ENCODE data around the gene RASAL3. TPM values are rescaled to one million over a fixed set of nuclear protein-coding genes. Genes with fewer than 3 reads are reported as not detected.

Gene RASAL3
- total and polyA plus RNA-seq, 4 donors = 0.76 to 1.5 (median 1.1) TPM

DNA sequence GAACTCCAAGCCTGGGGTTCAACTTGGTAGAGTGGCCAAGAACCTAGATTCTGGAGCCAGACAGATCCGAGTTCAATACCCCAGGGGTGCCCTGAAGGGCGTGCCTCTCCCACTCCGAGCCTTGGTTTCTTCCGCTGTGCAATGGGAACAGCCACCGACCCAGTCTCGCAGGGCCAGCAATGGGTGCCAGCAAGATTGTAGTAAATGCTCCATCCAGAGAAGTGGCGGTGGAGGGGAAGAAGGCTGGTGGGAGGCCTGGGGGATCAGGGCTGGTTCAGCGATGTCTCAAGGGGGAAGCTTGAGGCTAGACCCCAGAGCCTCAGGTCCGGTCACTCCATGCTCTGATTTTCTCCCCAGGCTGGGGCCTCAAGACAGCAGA is 19.1 kb downstream of the RASAL3 start:
- 93% methylated on average over 9 of the region's 9 CpGs for WGBS
- DNase-seq (ENCODE audit: low spot score) = no peak
- Histone ChIP-seq H3K36me3 (ENCODE audit: control insufficient read depth in 4 of 4, insufficient read depth in 3 of 4, low read depth in 1 of 4, low read length in 3 of 4) (no peaks in the 10 kb centered on the region), H3K27me3 (ENCODE audit: control insufficient read depth in 4 of 4, insufficient read depth in 4 of 4, low read length in 3 of 4) (no peaks in the 10 kb centered on the region), H3K9me3 (ENCODE audit: control insufficient read depth in 4 of 4, low read length in 3 of 4) (no peaks in the 10 kb centered on the region), H3K4me1 (ENCODE audit: control insufficient read depth in 4 of 4, insufficient read depth in 4 of 4, low read length in 3 of 4) (peaks cover 6 to 40% (median 35%) of the 10 kb centered on the region in 4 donors), H3K4me3 (ENCODE audit: low read depth in 1 of 3, low read length in 3 of 3) (no peak overlapping the region), H3K9ac (ENCODE audit: low read depth in 1 of 2, low read length in 2 of 2) (no peak overlapping the region), H3K27ac (ENCODE audit: low read depth in 1 of 2, low read length in 2 of 2) (no peak overlapping the region)
- TF ChIP-seq EGR1 (IDR thresholded peaks at IDR 0.05; ENCODE audit: low read depth in 2 of 2) (no peak), FOXA1 (IDR thresholded peaks at IDR 0.05) (no peak), REST (IDR thresholded peaks at IDR 0.05) (no peak), RAD21 (IDR thresholded peaks at IDR 0.05) (no peak), ATF3 (IDR thresholded peaks at IDR 0.05) (no peak), FOXA2 (IDR thresholded peaks at IDR 0.05) (no peak), SP1 (IDR thresholded peaks at IDR 0.05) (no peak), RXRA (IDR thresholded peaks at IDR 0.05) (no peak)
- TF ChIP-seq, protein P1, sequence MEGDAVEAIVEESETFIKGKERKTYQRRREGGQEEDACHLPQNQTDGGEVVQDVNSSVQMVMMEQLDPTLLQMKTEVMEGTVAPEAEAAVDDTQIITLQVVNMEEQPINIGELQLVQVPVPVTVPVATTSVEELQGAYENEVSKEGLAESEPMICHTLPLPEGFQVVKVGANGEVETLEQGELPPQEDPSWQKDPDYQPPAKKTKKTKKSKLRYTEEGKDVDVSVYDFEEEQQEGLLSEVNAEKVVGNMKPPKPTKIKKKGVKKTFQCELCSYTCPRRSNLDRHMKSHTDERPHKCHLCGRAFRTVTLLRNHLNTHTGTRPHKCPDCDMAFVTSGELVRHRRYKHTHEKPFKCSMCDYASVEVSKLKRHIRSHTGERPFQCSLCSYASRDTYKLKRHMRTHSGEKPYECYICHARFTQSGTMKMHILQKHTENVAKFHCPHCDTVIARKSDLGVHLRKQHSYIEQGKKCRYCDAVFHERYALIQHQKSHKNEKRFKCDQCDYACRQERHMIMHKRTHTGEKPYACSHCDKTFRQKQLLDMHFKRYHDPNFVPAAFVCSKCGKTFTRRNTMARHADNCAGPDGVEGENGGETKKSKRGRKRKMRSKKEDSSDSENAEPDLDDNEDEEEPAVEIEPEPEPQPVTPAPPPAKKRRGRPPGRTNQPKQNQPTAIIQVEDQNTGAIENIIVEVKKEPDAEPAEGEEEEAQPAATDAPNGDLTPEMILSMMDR (IDR thresholded peaks at IDR 0.05; ENCODE audit: low read depth, low read length, missing input control) = no peak

- Histone ChIP-seq H3K9me3 (ENCODE audit: control insufficient read depth in 4 of 4, low read length in 3 of 4) (no peaks in the 10 kb centered on the region), H3K4me3 (ENCODE audit: low read depth in 1 of 3, low read length in 3 of 3) (no peak overlapping the region), H3K4me1 (ENCODE audit: control insufficient read depth in 4 of 4, insufficient read depth in 4 of 4, low read length in 3 of 4) (peaks cover 6 to 40% (median 35%) of the 10 kb centered on the region in 4 donors), H3K27me3 (ENCODE audit: control insufficient read depth in 4 of 4, insufficient read depth in 4 of 4, low read length in 3 of 4) (no peaks in the 10 kb centered on the region), H3K27ac (ENCODE audit: low read depth in 1 of 2, low read length in 2 of 2) (no peak overlapping the region), H3K36me3 (ENCODE audit: control insufficient read depth in 4 of 4, insufficient read depth in 3 of 4, low read depth in 1 of 4, low read length in 3 of 4) (no peaks in the 10 kb centered on the region), H3K9ac (ENCODE audit: low read depth in 1 of 2, low read length in 2 of 2) (no peak overlapping the region)
- WGBS = 93% methylated on average over 15 of the region's 15 CpGs
- TF ChIP-seq ATF3 (IDR thresholded peaks at IDR 0.05) = no peak
- TF ChIP-seq ZBTB33 (IDR thresholded peaks at IDR 0.05) = no peak
- no peak for TF ChIP-seq FOXA1 (IDR thresholded peaks at IDR 0.05)
- TF ChIP-seq HNF4A (conservative IDR thresholded peaks at IDR 0.05) = no peak
- TF ChIP-seq, protein P1 (IDR thresholded peaks at IDR 0.05; ENCODE audit: low read depth, low read length, missing input control) = no peak
- no peak for TF ChIP-seq RAD21 (IDR thresholded peaks at IDR 0.05)
- no peak for TF ChIP-seq EGR1 (IDR thresholded peaks at IDR 0.05; ENCODE audit: low read depth in 2 of 2)
- no peak for TF ChIP-seq NR2F2 (IDR thresholded peaks at IDR 0.05)
- no peak for DNase-seq (ENCODE audit: low spot score)
Measured at GRCh38 chr19:15444505-15445226, 19.7 kb downstream of the RASAL3 start.
